ENCODE results near the gene COPS7A. TPM values are rescaled to one million over a fixed set of nuclear protein-coding genes. Genes with fewer than 3 reads are reported as not detected.

COPS7A gene
- total and polyA plus RNA-seq, 9 of the 15 experiments (the other 6 are each of a cell fraction or from before 2014, with no cell fraction given) = 12.7 to 36.0 (median 24.3) TPM

DNA sequence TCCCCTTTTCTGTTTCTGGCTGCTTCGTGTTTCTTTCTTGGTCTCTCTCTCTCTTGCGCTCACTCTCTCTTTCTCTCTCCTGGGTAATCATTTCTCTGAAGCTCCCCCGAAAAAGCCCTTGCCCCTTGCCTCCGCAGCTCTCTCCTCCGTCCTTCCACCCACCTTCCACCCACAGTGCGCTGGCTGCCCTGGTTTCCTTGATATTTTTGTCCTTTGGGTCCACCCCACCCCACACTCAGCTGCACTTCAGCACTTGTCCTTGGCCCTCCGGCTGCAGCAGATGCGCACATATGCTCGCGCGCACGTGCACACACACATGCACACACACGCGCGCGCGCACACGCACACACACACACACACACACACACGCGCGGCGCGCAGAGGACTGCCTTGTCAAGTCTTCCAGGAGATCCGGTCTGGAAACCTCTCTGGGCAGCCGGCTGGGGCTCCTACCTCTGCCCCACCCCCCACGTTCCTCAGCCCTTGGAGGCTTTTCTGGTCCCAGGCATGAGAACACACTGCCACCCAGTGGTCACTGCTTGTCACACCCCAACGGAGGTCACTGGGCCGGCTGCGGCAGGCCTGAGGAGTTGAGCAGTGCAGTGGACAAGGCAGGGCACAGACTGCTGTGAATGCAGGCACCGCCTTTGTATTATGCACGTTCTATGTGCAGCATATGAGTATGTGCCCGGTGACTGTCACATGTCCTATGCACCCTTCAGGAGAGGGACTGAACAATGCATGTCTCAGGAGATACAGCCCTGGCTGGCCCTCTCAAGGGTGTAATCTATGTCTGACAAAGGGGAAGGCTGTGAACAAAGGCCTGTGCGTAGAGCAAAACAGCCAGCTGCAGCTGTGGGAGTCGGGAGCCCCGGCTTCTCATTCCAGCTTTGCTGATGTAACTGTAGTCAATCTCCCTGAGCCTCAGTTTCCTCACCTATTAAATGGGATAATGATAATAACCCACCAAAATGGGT lies 55.0 kb downstream of the COPS7A start (continued):
- peak; percentile 55 for TF ChIP-seq EGR1 (conservative IDR thresholded peaks at IDR 0.05)
- no peak for TF ChIP-seq ZNF134 (CRISPR knock-in tag; conservative IDR thresholded peaks at IDR 0.05)
- TF ChIP-seq ETV5 (CRISPR knock-in tag; IDR thresholded peaks at IDR 0.05; ENCODE audit: low read depth) = peak; percentile 85
- TF ChIP-seq DACH1 (IDR thresholded peaks at IDR 0.05; ENCODE audit: partially characterized antibody) = peak; percentile 41
- TF ChIP-seq TFE3 (CRISPR knock-in tag; IDR thresholded peaks at IDR 0.05) = no peak
- no peak for TF ChIP-seq POLR2H (tag; IDR thresholded peaks at IDR 0.05; ENCODE audit: low read depth)
- no peak for TF ChIP-seq FOS (IDR thresholded peaks at IDR 0.05; ENCODE audit: extremely low read depth, insufficient read length)
- TF ChIP-seq SPI1 (IDR thresholded peaks at IDR 0.05; ENCODE audit: borderline replicate concordance, low read depth, low read length) = no peak
- TF ChIP-seq, protein P1, sequence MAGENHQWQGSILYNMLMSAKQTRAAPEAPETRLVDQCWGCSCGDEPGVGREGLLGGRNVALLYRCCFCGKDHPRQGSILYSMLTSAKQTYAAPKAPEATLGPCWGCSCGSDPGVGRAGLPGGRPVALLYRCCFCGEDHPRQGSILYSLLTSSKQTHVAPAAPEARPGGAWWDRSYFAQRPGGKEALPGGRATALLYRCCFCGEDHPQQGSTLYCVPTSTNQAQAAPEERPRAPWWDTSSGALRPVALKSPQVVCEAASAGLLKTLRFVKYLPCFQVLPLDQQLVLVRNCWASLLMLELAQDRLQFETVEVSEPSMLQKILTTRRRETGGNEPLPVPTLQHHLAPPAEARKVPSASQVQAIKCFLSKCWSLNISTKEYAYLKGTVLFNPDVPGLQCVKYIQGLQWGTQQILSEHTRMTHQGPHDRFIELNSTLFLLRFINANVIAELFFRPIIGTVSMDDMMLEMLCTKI (IDR thresholded peaks at IDR 0.05; ENCODE audit: partially characterized antibody) = no peak
- TF ChIP-seq MEIS2 (IDR thresholded peaks at IDR 0.05; ENCODE audit: partially characterized antibody) = no peak
- TF ChIP-seq RHOXF2B (CRISPR knock-in tag; conservative IDR thresholded peaks at IDR 0.05) = no peak
- TF ChIP-seq ATF4 (CRISPR knock-in tag; IDR thresholded peaks at IDR 0.05) = no peak
- no peak for TF ChIP-seq XRCC4 (IDR thresholded peaks at IDR 0.05; ENCODE audit: extremely low read depth, insufficient read depth, insufficient read length)
- TF ChIP-seq, protein P2, sequence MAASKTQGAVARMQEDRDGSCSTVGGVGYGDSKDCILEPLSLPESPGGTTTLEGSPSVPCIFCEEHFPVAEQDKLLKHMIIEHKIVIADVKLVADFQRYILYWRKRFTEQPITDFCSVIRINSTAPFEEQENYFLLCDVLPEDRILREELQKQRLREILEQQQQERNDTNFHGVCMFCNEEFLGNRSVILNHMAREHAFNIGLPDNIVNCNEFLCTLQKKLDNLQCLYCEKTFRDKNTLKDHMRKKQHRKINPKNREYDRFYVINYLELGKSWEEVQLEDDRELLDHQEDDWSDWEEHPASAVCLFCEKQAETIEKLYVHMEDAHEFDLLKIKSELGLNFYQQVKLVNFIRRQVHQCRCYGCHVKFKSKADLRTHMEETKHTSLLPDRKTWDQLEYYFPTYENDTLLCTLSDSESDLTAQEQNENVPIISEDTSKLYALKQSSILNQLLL (CRISPR knock-in tag; IDR thresholded peaks at IDR 0.05; ENCODE audit: borderline replicate concordance) = no peak
- TF ChIP-seq ELK3 (CRISPR knock-in tag; IDR thresholded peaks at IDR 0.05) = no peak
- no peak for TF ChIP-seq ZNF655 (CRISPR knock-in tag; IDR thresholded peaks at IDR 0.05)
- no peak for TF ChIP-seq ZBED1 (IDR thresholded peaks at IDR 0.05)
- TF ChIP-seq EWSR1 (IDR thresholded peaks at IDR 0.05; ENCODE audit: borderline replicate concordance, low read depth, partially characterized antibody) = no peak
- TF ChIP-seq NFE2L1 (tag; IDR thresholded peaks at IDR 0.05; ENCODE audit: borderline replicate concordance, low read depth) = no peak

Data from K562 (cell line).